GM18517 (cell line): ENCODE results near the gene AFTPH.
A peak's percentile ranks its signal among the peaks of the same experiment; 100 is the strongest.

ENCODE experiments used
- ATAC-seq: cut with Tn5 transposase; IDR thresholded peaks from one replicate; pipeline ENCODE4 v1.9.1; 2021; ENCODE audit warnings: mild to moderate bottlenecking, moderate library complexity; ENCODE audit not compliant: unreplicated experiment

Gene AFTPH, protein sequence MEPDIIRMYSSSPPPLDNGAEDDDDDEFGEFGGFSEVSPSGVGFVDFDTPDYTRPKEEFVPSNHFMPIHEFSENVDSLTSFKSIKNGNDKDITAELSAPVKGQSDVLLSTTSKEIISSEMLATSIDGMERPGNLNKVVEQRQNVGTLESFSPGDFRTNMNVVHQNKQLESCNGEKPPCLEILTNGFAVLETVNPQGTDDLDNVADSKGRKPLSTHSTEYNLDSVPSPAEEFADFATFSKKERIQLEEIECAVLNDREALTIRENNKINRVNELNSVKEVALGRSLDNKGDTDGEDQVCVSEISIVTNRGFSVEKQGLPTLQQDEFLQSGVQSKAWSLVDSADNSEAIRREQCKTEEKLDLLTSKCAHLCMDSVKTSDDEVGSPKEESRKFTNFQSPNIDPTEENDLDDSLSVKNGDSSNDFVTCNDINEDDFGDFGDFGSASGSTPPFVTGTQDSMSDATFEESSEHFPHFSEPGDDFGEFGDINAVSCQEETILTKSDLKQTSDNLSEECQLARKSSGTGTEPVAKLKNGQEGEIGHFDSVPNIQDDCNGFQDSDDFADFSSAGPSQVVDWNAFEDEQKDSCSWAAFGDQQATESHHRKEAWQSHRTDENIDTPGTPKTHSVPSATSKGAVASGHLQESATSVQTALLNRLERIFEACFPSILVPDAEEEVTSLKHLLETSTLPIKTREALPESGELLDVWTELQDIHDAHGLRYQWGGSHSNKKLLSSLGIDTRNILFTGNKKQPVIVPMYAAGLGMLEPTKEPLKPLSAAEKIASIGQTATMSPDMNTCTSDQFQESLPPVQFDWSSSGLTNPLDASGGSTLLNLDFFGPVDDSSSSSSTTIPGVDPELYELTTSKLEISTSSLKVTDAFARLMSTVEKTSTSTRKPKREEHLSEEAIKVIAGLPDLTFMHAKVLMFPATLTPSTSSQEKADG

GRCh38 chr2:64523666-64524603 is at the start of gene AFTPH:
Gene AFTPH, plus strand, starts transcription at chr2:64524328. Its CDS starts 27,147 bp downstream, at chr2:64551475.
- peak; percentile 76 for ATAC-seq

GRCh38 chr2:64474636-64475035 is 49.5 kb upstream of the AFTPH start:
- no peak for ATAC-seq

DNA sequence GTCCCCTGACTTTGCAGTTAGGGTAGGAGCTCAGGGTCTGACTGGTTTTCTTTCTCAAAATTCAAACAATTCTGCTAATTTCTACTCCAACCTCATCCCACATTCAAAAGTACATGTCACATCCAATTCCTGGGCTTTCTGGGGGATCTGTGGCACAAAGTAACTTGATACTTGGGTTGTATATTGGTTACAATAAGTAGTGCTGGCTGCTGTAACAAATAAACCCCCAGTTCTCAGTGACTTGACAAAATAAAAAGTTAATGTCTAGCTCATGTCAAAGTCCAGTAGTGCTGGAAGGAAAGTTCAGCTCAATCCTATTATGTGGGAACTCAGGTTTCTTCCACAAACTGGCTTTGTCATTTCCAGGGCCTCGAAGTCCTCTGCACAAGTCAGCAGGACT is 47.1 kb upstream of the AFTPH start:
- ATAC-seq = no peak

GRCh38 chr2:64477979-64478378 is 46.1 kb upstream of the AFTPH start:
- ATAC-seq = no peak

DNA sequence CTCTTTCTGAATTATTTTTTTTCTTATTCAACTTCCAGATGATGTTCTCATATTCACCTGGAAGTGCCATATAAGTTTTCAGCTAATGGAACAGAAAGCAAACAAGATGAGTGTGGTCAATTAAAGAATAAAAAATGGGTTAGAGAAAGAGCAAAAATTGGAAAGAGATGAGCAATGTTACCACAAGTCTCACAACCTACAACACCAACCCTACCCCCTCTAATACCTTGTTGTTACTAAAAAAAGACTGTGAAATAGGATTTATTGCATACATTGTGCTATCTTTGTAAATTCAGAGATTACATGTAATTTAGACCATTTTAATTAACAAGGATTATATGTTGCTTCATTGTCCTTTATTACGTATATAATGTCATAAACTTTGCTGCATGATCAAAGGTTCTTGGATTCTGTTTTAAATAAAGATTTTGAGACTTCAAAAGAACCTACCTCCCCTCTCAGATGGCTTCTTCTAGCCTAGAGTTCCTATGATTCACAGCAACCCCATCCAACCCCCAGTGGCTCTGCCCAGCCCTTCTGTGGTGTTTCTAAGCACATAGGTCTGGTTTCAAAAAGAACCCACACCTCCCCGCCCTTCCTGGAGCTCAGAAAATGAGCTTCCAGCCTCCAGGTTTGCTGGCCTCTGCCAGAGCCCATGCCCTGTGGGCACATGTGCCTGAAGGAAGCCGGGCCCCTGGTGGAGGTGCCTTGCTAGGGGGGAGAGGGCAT is 45.5 kb upstream of the AFTPH start:
- no peak for ATAC-seq

DNA sequence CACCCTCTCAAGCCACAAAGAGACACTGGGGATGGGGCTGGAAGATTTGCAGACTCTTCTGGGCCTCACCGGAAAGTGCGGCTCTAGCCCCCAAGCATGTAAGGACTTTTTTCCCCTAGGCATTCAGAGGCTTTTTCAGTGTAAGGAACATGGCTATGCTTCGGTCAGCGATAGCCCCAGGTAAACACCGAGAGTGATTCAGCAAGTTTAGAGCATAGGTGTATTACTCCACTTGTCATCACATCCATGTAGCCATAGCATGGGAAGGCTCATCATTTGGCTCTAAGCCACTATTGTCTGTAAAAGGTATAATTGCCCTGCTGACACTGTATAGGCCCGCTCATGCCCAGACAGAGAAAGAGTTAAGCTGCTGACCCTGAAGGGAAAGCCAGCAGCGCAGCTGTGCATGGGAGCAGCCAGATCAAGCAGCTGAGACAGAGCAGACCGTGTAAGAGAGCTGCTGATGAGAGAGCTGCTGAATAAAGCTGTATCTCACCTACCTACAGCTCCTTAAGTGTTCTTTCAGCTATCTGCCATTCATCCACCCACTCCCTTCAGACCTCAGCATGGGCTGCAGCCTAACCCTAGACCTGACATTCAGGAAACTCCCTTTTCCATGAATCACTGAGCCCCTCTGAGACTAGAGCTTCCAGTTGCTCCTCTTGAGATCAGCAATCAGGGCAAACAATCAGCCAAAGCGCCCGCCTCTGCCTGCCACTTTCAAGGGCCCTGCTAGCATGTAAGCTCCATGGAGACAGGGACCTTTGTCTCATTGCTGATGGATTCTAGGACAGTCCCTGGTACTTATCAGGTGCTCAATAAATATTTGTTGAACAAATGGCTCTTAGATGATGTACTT is 44.6 kb upstream of the AFTPH start:
- no peak for ATAC-seq

DNA sequence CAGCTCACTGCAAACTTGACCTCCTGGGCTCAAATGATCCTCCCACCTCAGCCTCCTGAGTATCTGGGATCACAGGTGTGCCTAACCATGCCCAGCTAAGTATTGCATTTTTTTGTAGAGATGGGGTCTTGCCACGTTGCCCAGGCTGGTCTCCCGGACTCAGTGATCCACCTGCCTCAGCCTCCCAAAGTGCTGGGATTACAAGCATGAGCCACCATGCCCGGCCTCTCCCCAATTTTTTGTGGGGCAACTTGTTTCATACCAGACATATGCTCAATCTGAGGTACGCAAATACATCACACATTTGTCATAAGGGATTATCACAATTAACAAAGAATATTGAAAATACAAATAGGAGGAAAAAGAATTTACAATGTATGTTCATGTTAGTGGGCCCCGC is 42.5 kb upstream of the AFTPH start:
- no peak for ATAC-seq

DNA sequence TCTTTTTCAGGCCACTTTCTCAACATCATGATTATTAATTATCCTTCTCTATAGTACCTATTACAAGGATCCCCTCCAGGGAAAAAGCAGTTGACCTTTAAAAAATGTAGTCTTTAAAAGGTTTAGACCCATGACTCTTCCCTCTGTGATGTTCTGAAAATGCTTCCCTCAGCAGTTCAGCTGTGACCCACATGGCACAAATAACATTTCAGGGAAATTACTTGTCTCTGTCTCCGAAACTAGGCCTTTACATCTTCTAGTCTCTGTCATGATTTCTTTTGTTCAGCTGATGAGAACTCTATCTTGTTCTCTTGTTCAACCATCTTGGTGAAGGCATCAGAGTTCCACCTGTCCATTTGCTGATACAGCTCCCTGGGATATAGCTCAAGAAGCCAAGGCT is 41.9 kb upstream of the AFTPH start:
- ATAC-seq = no peak

- no peak for ATAC-seq
These were observed 41.2 kb upstream of the AFTPH start for GRCh38 chr2:64482765-64483504.

GRCh38 chr2:64485331-64485730 is 38.8 kb upstream of the AFTPH start:
- ATAC-seq = no peak

DNA sequence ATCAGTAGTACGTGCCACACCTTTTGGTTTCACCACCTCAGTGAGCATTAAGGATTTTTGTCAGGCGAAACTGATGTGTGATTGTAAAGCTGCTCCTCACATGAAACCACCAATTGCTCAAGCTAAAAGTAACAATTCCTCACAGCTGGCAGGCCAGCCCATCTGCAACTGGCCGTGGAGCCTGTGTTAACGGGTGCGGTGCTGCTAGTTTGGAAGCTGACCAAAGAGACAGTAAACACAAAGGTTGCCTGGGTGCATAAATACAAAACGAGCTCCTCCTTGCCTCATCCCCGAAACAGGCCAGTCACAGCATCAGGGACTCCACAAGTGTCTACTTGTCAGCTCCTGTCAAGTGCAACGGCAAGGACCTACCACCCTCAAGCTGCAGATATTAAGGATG is 38.2 kb upstream of the AFTPH start:
- ATAC-seq = no peak

GRCh38 chr2:64487256-64488049 is 36.7 kb upstream of the AFTPH start:
- ATAC-seq = no peak

DNA sequence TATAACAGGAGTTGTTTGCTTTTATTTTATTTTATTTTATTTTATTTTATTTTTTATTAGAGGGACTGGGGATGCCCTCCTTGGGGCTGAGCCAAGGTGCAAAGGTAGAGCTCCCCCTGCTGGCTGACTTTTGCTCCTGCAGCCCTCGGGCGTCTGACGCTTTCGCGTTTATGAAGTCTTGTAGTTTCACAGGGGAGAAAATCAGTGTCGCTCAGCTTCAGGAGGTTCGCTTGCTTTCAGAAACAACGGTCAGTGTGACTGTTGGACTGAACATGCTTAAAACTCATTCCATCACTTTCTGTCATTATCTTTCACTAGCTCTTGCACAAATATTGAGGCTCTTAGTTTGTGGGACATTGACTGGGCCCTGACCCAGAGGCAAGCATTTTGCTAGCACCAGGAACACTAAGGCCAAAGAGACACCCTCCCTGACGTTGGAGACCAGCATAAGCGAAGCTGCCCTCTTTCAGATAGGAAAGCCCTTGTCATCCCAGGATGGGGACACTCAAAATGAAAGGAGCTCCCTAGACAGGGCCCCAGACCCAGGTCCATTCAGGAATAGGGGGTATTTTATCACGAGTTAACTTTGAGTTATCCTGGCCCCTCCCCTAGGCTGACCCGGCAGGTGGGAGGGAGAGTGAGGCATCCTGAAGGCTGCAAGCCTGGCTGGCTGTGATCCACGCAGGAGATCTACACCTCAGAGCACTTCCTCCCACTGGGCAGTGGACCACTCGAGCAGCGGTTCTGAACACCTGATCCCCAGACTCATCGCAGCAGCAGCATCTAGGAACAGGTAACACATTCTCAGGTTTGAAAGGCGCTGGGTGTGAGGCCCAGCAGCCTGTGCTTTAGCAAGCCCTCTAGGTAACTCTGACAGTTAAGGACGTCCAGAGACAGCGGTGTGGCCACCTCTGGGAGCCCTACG is 35.8 kb upstream of the AFTPH start:
- ATAC-seq = no peak

DNA sequence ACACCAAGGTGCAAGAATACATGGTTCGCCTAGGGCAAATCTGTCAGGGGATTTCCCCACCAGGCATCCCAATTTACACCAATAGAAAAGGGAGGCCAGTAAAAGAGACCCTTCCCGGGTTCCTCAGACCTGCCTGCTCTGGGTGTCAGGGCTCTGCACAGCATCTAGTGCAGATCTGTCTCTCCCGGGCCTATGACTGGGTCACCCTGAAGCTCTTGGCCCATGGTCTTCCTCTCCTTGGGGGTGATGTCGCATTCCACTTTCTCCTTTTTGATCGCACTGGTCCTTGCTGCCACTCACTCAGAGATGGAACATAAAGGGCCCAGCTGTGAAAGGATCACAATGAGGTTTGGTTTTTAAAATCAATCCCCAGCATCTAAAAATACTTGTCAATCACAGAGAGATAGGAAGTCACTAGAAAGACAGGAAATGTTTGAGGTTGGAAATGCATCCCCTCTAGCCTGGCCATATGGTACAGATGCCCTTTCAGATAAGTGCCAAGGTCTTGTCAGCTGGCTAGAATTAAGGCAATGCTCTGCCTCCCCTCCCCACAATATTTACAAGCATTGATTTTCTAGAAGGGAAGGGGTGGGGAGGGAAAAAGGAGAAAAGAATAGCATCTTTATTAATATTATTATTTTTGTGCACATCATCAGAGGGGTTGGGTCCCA is 34.9 kb upstream of the AFTPH start:
- no peak for ATAC-seq

DNA sequence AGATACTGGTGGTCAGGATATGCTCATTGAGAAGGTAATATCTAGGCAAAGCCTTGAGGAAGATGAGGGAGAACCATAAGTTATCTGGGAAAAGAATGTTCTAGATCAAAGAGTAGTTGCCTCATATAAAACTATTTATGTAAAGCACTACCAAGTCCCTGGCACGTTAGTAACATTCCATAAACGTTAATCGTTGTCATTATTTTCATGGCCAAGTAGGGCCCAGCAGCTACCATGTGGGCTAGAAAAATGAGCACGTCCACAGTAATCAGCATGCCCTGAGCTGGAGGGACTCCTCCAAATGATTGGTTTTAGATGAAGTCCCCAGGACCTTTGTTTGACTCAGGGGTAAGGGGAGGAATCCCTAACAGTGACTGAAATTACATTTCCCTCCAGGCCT is 32.7 kb upstream of the AFTPH start:
- no peak for ATAC-seq

DNA sequence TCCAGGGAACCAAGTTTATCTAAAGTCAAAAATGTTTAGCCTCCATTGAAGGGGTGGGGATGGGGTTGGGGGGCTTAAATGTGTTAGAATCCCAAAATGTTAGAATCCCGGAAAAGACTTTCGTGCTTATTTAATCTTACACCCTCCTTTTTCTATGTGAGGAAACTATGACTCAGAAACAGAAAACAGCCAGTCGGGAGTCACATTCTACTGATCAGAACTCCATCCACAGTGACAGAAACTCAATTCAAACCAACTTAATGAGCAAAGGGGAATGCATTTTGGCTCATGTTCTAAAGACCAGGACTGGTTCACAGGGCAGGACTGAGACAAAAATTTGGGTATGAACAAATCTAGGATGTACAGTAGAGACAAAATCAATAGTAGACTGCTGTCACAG is 31.9 kb upstream of the AFTPH start:
- ATAC-seq = no peak
